HepG2 (cell line): Measurements from ENCODE around the gene CLEC2B. TPM values are rescaled to one million over a fixed set of nuclear protein-coding genes. Genes with fewer than 3 reads are reported as not detected.

Experiments
- ATAC-seq: fragments of 200-7000 bp; cut with Tn5 transposase; 3 replicates; pipeline ENCODE4 v1.9.1; 2020; ENCODE audit warnings: mild to moderate bottlenecking, moderate library complexity
- BruUV-seq: library from RNA; stranded (reverse); fragments of 400-500 nt; replicated peaks from 2 replicates; lab custom pipeline; 2021; lab: Mats Ljungman, UMichigan
- CTCF ChIA-PET: fragments of 300-600 bp; formaldehyde crosslinking; extraction: SDS; loops from one replicate; lab custom pipeline; 2021; ENCODE audit warnings: low total read pairs, inconsistent platforms, low intra/inter-chr PET ratio; lab: Yijun Ruan, JAX
- POLR2A ChIA-PET: fragments of 350-600 bp; sonication (Branson Sonifier 250); formaldehyde crosslinking; loops from one replicate; lab custom pipeline; 2020; ENCODE audit warnings: antibody characterized with exemption, inconsistent platforms; lab: Yijun Ruan, JAX
- DNase-seq: peaks from one replicate; pipeline ENCODE4 v3.0.0-alpha.2; 2015; ENCODE audit warnings: low spot score
- FAIRE-seq: peaks from 3 replicates; lab custom pipeline; 2011; peaks lifted over from hg19 to GRCh38; lab: Jason Lieb, UNC
- H2AFZ ChIP-seq: one replicate; pipeline ENCODE4 v1.6.1; 2011; ENCODE audit warnings: low read length, inconsistent platforms
- H3K27ac ChIP-seq: fragments of 300-600 bp; 3 replicates; pipeline ENCODE4 v1.8.0; 2011; ENCODE audit warnings: mixed run types, mild to moderate bottlenecking, mixed read lengths, low read length, inconsistent platforms; ENCODE audit not compliant: insufficient read depth; ENCODE audit errors: extremely low read length
- H3K27me3 ChIP-seq, 2 experiments: fragments of 200-600 bp in 1 of 2; 2 replicates in 1 of 2; 3 replicates in 1 of 2; pipeline versions ENCODE4 v1.6.0 to v1.8.0; 2011; ENCODE audit warnings: low read length in 2 of 2, mild to moderate bottlenecking in 2 of 2, moderate library complexity in 2 of 2, inconsistent platforms in 1 of 2; ENCODE audit not compliant: insufficient read depth in 2 of 2, control insufficient read depth in 1 of 2
- H3K36me3 ChIP-seq, 2 experiments: fragments of 200-600 bp in 1 of 2; replicated peaks in 1 of 2; 2 replicates in 1 of 2; 3 replicates in 1 of 2; pipeline versions ENCODE4 v1.5.1 to v1.8.0; 2011; ENCODE audit warnings: low read length in 2 of 2, inconsistent platforms in 1 of 2; ENCODE audit not compliant: insufficient read depth in 2 of 2, control insufficient read depth in 1 of 2
- H3K4me1 ChIP-seq: 2 replicates; pipeline ENCODE4 v1.5.1; 2012; ENCODE audit warnings: low read length, inconsistent platforms; ENCODE audit not compliant: insufficient read depth
- H3K4me2 ChIP-seq: 2 replicates; pipeline ENCODE4 v1.6.0; 2011; ENCODE audit warnings: low read depth, low read length, inconsistent platforms
- H3K4me3 ChIP-seq, 3 experiments: fragments of 200-600 bp in 1 of 3; sonication (generic), shearing (Covaris generic) in 1 of 3; replicated peaks in 1 of 3; 2 replicates each; pipeline ENCODE4 v1.5.1; 2011 to 2016; ENCODE audit warnings: low read length in 3 of 3, inconsistent platforms in 2 of 3, low read depth in 2 of 3, mild to moderate bottlenecking in 2 of 3, control low read depth in 1 of 3, mixed read lengths in 1 of 3; ENCODE audit not compliant: insufficient read depth in 1 of 3
- H3K79me2 ChIP-seq: one replicate; pipeline ENCODE4 v1.6.1; 2011; ENCODE audit warnings: low read length, inconsistent platforms; ENCODE audit not compliant: insufficient read depth
- H3K9ac ChIP-seq: 2 replicates; pipeline ENCODE4 v1.6.0; 2011; ENCODE audit warnings: mild to moderate bottlenecking, low read depth, low read length, inconsistent platforms; ENCODE audit not compliant: insufficient read depth
- H3K9me3 ChIP-seq: 2 replicates; pipeline ENCODE4 v1.5.1; 2012; ENCODE audit warnings: mild to moderate bottlenecking, low read length
- H4K20me1 ChIP-seq: 2 replicates; pipeline ENCODE4 v1.6.0; 2011; ENCODE audit warnings: inconsistent platforms, mild to moderate bottlenecking, low read length, moderate library complexity; ENCODE audit not compliant: insufficient read depth
- CCAR2 ChIP-seq: fragments of 200-400 bp; formaldehyde crosslinking; optimal IDR thresholded peaks from 2 replicates; pipeline ENCODE3; 2018; ENCODE audit warnings: low read depth, mild to moderate bottlenecking, low read length, moderate library complexity
- FLYWCH1 ChIP-seq: sonication (generic); formaldehyde crosslinking; IDR thresholded peaks from 2 replicates; pipeline ENCODE4 v1.8.1; 2023; ENCODE audit warnings: mild to moderate bottlenecking, missing genetic modification reagents
- HDAC6 ChIP-seq: fragments of 200-600 bp; sonication (generic); IDR thresholded peaks from 2 replicates; pipeline ENCODE4 v1.7.0; 2017; ENCODE audit warnings: mild to moderate bottlenecking, antibody characterized with exemption, low read length, low read depth
- ISL2 ChIP-seq: sonication (generic); formaldehyde crosslinking; IDR thresholded peaks from 2 replicates; pipeline ENCODE4 v1.5.0; 2020; ENCODE audit warnings: missing genetic modification reagents
- MAFK ChIP-seq, 2 experiments: IDR thresholded peaks in 1 of 2; conservative IDR thresholded peaks in 1 of 2; 2 replicates each; pipeline ENCODE4 v1.6.1; 2011; ENCODE audit warnings: improper control_type of control experiment in 2 of 2, low read length in 2 of 2
- MTA3 ChIP-seq: sonication (generic); formaldehyde crosslinking; IDR thresholded peaks from 2 replicates; pipeline ENCODE4 v1.4.0; 2020; ENCODE audit warnings: missing genetic modification reagents
- NR1H2 ChIP-seq: sonication (generic); formaldehyde crosslinking; IDR thresholded peaks from 2 replicates; pipeline ENCODE4 v1.8.1; 2022; ENCODE audit warnings: low read depth, missing genetic modification reagents, borderline replicate concordance
- TEAD2 ChIP-seq: sonication (generic); formaldehyde crosslinking; IDR thresholded peaks from 2 replicates; pipeline ENCODE4 v1.9.0; 2021; ENCODE audit warnings: missing genetic modification reagents
- ZNF672 ChIP-seq: sonication (generic); formaldehyde crosslinking; IDR thresholded peaks from 2 replicates; pipeline ENCODE4 v1.8.1; 2022; ENCODE audit warnings: missing genetic modification reagents
- ZNF674 ChIP-seq: sonication (generic); formaldehyde crosslinking; IDR thresholded peaks from 2 replicates; pipeline ENCODE4 v1.5.0; 2020; ENCODE audit warnings: low read depth, mild to moderate bottlenecking, missing genetic modification reagents
- WGBS: methylation state at CpG from one replicate; pipeline ENCODE4 v1.1.6; 2017; ENCODE audit warnings: low lambda C conversion rate; 5-methylcytosine and 5-hydroxymethylcytosine counted together
- in situ Hi-C: cut with HindIII; loops from 2 replicates; pipeline ENCODE4 v1.10.0; 2017; ENCODE audit warnings: low pct_unique_long_range_greater_than_20kb; ENCODE audit not compliant: extremely low pct_ligation_motif_present
- intact Hi-C: fragments of 100-400 bp; cut with micrococcal nuclease; formaldehyde crosslinking; loops from one replicate; pipeline ENCODE4 v1.10.0; 2022; ENCODE audit not compliant: unreplicated experiment
- polyA plus RNA-seq, 8 experiments: library from polyadenylated mRNA; depleted of rRNA in 3 of 8; stranded (reverse) in 7 of 8; unstranded in 1 of 8; fragments of >200 nt; fragmentation: Illumina TruSeq in 4 of 8; extraction: Trizol in 4 of 8; gene quantifications; 2 replicates each; pipeline versions ENCODE4 v1.2.1 to v1.2.3, GENCODE V29; 2011 to 2016; ENCODE audit warnings: low read depth in 4 of 8, missing spikeins in 1 of 8, mixed read lengths in 1 of 8; ENCODE audit not compliant: insufficient read depth in 1 of 8
- total RNA-seq, 5 experiments: library from RNA; depleted of rRNA; stranded (reverse); fragments of >200 nt; fragmentation: Illumina TruSeq; extraction: Trizol; gene quantifications; 2 replicates each; pipeline ENCODE4 v1.2.3, GENCODE V29; 2016; ENCODE audit warnings: low read depth in 1 of 5
- TF ChIP-seq, protein P1 (sequence below): sonication (generic); formaldehyde crosslinking; IDR thresholded peaks from 2 replicates; pipeline ENCODE4 v1.9.0; 2021; ENCODE audit warnings: missing genetic modification reagents, borderline replicate concordance
- TF ChIP-seq, protein P2 (sequence below): sonication (generic); formaldehyde crosslinking; IDR thresholded peaks from 2 replicates; pipeline ENCODE4 v1.8.1; 2023; ENCODE audit warnings: missing genetic modification reagents, inconsistent platforms, borderline replicate concordance

CLEC2B gene
- total and polyA plus RNA-seq, 2 of the 13 experiments (the other 11 are each of a cell fraction or from before 2014, with no cell fraction given) = not detected

DNA sequence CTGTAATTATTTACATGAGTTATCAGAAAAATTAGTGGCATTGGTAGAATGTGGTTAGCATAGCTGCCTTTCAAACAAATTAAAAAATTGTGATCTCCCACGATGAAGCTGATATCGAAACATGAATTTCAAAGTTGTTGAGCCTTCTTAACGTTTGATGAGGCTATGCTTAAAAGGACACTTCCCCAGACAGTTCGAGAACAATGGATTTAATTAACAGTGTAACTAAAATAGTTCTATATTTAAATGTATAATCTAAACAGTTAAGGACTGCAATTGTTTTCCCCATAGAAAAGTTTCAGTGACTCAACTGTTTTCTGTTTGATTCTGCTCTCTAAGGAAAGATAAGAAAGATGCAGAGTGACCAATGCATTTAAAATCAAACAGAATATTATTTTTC, 1.6 kb downstream of the CLEC2B start (continued):
- no peak for TF ChIP-seq ZNF672
- TF ChIP-seq, protein P1, sequence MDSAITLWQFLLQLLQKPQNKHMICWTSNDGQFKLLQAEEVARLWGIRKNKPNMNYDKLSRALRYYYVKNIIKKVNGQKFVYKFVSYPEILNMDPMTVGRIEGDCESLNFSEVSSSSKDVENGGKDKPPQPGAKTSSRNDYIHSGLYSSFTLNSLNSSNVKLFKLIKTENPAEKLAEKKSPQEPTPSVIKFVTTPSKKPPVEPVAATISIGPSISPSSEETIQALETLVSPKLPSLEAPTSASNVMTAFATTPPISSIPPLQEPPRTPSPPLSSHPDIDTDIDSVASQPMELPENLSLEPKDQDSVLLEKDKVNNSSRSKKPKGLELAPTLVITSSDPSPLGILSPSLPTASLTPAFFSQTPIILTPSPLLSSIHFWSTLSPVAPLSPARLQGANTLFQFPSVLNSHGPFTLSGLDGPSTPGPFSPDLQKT (CRISPR knock-in tag) = no peak
- no peak for TF ChIP-seq NR1H2 (CRISPR knock-in tag)
- no peak for TF ChIP-seq MTA3
- TF ChIP-seq FLYWCH1 = no peak
- TF ChIP-seq, all 625 proteins: peak for 0

DNA sequence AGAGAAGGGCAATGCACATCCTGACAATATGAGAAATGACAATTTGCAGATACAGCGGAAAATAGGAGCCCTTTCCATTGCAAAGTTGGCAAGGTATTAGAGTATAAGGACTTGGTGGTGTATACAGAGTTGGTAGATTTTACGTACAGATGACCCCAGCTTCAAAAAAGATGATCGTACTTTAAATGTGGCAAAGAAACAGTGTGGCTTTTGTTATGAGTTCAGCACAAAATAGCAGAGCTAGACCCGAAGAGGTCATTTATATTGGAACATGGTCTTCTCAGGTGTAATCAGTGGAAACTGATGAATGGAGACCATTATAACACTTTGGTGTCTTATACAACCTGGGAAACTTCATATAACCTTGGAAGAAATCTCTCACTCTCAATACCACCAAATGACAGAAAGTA, 2.3 kb downstream of the CLEC2B start:
- H3K4me2 ChIP-seq = no peak overlapping the region
- no peak overlapping the region for H2AFZ ChIP-seq
- H3K9ac ChIP-seq = no peak overlapping the region
- ChIA-PET CTCF (no interaction called here), POLR2A (no interaction called here)
- no peak for DNase-seq
- H3K27ac ChIP-seq = no peak overlapping the region
- ATAC-seq = no peak
- in situ Hi-C loops = no loop called here
- H3K4me1 ChIP-seq = peaks cover 6% of the 10 kb centered on the region; the same call in 1 of the 2 replicates
- H3K79me2 ChIP-seq = no peaks in the 10 kb centered on the region
- intact Hi-C loops = no loop called here
- no peaks in the 10 kb centered on the region for H4K20me1 ChIP-seq
- 2% methylated on average over 4 of the region's 4 CpGs for WGBS
- H3K36me3 ChIP-seq = no peaks in the 10 kb centered on the region
- no peak for TF ChIP-seq ISL2 (CRISPR knock-in tag)
- TF ChIP-seq, protein P2, sequence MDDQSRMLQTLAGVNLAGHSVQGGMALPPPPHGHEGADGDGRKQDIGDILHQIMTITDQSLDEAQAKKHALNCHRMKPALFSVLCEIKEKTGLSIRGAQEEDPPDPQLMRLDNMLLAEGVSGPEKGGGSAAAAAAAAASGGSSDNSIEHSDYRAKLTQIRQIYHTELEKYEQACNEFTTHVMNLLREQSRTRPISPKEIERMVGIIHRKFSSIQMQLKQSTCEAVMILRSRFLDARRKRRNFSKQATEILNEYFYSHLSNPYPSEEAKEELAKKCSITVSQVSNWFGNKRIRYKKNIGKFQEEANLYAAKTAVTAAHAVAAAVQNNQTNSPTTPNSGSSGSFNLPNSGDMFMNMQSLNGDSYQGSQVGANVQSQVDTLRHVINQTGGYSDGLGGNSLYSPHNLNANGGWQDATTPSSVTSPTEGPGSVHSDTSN (CRISPR knock-in tag) = no peak
- no peak for TF ChIP-seq HDAC6
- no peak for TF ChIP-seq ZNF674 (CRISPR knock-in tag)
- TF ChIP-seq CCAR2 = no peak
- TF ChIP-seq TEAD2 (CRISPR knock-in tag) = no peak
- 0 out of 4 replicates have a peak, but pooled peaks of 1 of the 2 experiments have one; percentile 7 for TF ChIP-seq MAFK (conservative IDR thresholded peaks at IDR 0.05 in 1 of 2, IDR thresholded peaks at IDR 0.05 in 1 of 2; ENCODE audit: low read length in 2 of 2)
- no TSS peak for BruUV-seq
- H3K4me3 ChIP-seq = no peak overlapping the region
- FAIRE-seq = no peak
- no peaks in the 10 kb centered on the region for H3K9me3 ChIP-seq
- no peaks in the 10 kb centered on the region for H3K27me3 ChIP-seq
